HG02759 (cell line): ENCODE data around the gene KRTAP5-7.
"Not testable (repeated sequence)": the region's sequence is repeated elsewhere in the genome, so short reads cannot be mapped to it uniquely, and the experiment has no call there.

Experiments used
- ATAC-seq: cut with Tn5 transposase; IDR thresholded peaks from one replicate; pipeline ENCODE4 v1.9.1; 2021; ENCODE audit warnings: mild to moderate bottlenecking, moderate library complexity; ENCODE audit not compliant: unreplicated experiment

Gene KRTAP5-7, protein sequence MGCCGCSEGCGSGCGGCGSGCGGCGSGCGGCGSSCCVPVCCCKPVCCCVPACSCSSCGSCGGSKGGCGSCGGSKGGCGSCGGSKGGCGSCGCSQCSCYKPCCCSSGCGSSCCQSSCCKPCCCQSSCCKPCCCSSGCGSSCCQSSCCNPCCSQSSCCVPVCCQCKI

DNA sequence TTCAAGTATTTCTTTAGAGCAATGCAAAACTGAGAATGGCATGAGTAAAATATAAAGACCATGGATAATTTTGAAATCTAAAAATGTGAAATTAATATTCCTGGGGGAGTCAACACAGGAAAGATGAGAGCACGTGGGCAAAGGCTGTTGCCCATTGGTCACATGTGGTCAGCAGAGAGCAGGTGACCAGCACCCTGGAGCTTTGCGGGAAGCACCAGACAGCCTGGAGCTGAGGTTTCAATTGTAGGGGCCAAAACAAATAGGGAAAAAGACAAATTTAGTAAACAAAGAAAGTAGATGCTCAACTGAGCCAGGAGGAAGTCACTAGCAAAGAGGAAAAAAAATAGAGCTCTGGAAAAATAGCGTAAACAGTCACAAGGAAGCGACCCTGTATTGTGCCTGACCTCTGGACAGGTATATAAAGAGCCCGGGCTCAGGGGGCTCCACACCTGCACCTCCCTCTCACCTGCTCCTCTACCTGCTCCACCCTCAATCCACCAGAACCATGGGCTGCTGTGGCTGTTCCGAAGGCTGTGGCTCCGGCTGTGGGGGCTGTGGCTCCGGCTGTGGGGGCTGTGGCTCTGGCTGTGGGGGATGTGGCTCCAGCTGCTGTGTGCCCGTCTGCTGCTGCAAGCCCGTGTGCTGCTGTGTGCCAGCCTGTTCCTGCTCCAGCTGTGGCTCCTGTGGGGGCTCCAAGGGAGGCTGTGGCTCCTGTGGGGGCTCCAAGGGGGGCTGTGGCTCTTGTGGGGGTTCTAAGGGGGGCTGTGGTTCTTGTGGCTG, at the start of gene KRTAP5-7:
KRTAP5-7 (plus strand) TSS at position 472 of the 780 bp plus-strand sequence; CDS start at position 506, 34 bp downstream.
- not testable (repeated sequence) for ATAC-seq

DNA sequence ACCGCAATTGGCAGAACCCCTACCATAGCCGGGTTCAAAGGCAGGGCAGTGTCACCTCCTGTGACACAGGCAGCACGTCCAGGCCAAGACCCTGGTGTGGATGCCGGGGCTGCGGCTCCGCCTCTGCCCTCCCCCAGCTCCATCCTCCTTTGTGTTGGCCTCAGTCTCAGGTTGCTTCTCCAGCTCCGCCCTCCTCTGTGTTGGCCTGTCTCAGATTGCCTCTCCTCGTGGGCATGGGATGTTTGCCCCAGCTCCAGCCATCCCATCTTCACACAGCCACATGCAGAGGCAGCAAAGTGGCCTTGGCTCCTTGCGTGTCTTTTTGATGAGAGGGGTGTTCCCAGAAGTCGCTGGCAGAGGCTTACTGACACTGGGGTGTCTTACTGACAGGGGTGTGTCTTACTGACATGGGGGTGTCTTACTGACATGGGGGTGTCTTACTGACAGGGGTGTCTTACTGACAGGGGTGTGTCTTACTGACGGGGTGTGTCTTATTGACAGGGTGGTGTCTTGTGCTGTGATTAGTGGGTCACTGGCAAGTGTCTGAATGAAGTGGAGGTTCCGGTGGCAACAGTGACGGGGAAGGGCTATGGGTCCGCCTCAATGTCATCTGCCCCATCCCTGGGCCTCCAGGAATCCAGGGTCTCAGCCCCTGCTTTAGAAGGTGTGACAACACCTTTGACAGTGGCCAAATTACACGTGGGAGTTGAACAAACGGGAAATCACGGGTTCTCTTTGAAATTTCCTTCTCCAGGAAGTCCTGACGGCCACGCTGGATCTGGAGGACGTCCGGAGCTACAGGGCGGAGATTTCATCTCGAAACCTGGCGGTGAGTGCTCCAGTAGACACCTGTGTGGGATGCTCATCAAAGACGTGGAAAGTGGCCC, 49.2 kb upstream of the KRTAP5-7 start:
- ATAC-seq = no peak

DNA sequence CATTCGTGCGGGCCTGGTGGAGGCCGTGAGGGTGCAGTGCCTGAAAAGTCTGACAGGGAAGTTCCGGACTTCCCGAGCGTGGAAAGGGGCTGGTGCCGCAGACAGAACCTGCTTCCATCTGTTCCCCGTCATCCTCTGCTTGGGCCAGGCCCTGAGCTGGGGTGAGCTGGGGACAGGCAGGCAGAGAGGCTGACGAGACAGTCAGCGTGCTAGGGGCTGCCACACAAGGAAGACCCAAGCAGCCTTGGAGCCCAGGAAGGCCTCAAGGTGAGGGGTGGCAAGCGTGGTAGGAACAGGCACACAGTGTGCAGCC, 48.6 kb upstream of the KRTAP5-7 start:
- no peak for ATAC-seq

DNA sequence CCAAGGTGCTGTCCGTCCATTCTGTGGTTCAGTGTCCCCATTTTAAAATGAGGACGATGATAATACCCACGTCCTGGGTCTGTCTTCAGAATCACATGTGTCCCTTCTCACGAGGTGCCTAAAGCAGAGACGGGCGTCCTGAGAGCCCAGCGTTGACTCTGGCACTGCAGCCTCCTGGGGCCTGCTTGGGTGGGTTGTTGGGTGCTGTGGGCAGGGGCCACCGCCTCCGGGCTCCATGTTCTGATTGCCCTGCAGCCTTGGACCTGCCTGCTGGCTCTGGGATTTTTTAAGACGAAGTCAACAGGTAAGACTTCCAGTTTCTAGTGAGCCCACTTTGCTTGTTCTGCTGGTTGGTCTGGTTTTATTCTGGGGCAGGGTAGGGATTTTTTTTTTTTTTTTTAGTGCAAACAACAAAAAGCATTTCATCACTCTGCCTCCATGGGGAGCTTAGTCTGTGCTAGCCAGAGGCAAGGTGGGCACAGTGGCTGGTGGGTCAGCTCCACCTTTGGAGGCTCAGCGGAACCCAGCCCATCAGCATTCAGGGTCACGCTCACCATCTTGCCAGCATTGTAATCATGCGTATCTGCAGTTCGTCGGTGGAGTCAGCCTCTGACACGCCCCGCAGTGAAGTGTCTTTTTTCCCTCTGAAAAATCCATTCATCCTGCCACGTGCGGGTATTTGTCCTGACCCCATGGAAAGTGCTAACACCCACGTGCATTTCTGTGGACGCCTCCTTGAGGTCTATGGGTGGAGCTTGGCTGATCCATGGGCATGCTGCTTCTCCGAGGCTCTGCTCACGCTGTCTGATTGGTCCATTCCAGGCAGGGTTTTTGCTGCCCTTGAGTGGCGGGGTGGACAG, 45.7 kb upstream of the KRTAP5-7 start:
- no peak for ATAC-seq

DNA sequence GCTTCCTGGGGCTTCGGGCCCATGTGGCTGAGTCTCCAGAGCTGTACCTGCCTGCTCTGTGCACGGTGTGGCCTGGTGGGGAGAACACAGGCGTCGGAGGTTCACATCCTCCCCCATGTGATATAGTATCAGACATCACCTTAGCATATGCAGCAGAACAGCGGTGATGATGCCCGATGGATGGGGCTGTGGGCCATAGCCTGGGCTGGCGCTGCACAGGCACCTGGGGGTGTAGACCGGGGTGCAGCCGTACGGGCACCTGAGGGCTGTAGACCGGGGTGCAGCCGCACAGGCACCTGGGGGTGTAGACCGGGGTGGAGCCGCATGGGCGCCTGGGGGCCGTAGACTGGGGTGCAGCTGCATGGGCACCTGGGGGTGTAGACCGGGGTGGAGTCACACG, 44.9 kb upstream of the KRTAP5-7 start:
- no peak for ATAC-seq

DNA sequence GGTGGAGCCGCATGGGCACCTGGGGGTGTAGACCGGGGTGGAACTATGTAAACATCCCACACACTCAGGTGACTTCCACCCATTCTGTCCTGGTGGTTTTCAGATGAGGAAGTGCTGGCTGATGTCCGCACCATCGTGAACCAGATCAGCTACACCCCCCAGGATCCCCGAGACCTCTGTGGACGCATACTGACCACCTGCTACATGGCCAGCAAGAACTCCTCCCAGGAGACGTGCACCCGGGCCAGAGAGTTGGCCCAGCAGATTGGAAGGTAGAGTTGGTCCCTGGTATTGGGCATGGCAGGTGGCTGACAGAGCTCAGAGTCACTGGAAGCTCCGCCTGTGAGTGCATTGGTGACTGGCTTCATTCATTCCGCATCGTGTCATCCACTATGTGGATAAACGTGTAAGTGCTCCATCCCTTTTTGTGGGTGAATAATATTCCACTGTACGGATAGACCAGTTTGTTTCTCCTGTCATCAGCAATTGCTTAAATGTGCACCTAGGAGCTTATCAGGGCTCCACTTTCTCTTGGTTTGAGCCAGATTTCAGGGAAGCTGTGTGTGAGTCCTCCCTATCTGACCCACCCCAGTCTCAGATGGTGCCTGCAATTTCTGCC, 44.2 kb upstream of the KRTAP5-7 start:
- no peak for ATAC-seq

DNA sequence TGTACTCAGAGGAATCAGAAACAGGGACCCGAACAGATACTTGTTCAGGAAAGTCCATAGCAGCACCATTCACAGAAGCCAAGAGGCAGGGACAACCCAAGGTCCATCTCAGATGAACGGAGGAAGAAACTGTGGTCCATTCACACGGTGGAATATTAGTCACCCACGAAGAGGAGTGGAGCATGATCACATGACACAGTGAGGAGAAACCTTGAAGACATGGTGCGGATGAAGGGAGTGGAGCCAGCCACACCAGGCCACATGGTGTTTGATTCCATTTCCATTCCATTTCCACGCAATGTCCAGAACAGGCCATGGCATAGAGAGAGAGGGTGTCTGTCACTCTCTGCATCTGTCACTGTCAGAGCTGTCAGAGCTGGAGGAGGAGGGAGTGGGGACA, 43.4 kb upstream of the KRTAP5-7 start:
- no peak for ATAC-seq

DNA sequence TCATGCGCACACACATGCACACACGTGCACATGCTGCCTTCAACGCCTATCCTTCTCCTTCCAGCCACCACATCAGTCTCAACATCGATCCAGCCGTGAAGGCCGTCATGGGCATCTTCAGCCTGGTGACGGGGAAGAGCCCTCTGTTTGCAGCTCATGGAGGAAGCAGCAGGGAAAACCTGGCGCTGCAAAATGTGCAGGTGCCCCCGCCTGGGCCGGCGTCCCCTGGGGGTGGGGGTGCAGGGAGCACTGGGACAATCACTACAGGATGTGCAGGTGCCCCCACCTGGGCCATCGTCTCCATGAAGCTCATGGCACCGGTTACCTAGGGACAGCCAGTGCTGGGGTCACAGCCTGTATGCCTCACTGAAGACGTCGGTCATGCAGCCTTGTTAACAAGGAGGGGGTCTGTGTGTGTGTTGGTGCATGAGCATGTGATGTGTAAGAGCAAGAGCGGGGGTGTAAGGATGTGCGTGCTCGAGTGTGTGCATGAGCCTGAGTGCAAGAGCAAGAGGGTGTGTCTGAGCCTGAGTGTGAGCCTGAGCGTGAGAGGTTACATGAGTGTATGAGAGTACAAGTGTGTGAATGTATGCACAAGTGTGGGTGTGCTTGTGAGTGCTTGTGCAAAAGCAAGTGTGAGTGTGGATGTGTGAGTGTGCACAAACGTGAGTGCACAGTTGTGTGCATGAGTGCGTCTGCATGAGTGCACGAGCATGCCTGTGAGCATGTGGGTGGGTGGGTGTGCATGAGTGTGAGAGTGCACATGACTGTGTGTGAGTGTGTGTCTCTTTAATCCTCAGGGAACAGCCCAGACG, 42.6 kb upstream of the KRTAP5-7 start:
- no peak for ATAC-seq

DNA sequence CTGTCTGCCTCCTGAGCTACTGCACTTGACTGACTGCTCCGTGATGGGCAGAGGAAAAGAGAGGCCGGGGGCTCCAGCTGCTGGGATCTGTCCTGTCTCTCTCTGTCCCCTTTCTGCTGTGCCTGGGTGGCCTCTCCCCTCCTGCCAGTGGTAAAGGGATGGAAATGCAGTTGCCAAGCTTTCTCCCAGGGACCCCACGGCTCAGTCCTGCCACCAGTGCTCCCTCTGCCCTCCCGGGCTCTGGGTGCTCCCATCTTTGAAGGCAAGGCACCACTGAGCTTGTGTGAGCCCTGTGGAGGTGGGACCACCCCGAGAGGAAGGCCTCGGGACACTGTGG, 42.0 kb upstream of the KRTAP5-7 start:
- ATAC-seq = no peak

DNA sequence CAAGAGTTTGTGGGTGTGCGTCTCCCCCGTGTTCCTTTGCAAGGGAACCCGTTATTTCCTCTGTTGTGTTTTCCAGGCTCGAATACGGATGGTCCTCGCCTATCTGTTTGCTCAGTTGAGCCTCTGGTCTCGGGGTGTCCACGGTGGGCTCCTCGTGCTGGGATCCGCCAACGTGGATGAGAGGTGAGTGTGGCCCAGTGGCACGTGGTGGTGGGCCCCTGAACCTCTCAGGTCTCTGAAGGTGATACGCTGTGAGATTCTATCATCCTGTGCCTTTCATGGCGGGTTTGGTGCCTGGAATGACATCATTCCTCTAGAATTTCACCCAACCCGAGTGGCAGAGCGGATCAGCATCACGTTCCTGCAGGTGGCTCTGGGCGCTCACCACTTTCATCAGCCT, 41.6 kb upstream of the KRTAP5-7 start:
- ATAC-seq = no peak

DNA sequence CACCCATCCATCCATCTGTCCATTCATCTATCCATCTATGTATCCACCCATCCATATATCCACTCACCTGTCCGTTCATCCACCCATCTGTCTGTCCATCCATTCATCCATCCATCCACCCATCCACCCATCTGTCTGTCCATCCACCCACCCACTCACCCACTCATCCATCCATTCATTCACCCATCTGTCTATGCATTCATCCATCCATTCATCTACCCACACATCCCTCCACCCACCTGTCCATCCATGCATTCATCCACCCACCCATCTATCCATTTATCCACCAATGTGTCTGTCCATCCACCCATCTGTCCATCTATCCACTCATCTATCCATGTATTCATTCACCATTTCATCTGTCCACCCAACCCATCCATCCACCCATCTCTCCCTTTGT, 40.7 kb upstream of the KRTAP5-7 start:
- no peak for ATAC-seq

DNA sequence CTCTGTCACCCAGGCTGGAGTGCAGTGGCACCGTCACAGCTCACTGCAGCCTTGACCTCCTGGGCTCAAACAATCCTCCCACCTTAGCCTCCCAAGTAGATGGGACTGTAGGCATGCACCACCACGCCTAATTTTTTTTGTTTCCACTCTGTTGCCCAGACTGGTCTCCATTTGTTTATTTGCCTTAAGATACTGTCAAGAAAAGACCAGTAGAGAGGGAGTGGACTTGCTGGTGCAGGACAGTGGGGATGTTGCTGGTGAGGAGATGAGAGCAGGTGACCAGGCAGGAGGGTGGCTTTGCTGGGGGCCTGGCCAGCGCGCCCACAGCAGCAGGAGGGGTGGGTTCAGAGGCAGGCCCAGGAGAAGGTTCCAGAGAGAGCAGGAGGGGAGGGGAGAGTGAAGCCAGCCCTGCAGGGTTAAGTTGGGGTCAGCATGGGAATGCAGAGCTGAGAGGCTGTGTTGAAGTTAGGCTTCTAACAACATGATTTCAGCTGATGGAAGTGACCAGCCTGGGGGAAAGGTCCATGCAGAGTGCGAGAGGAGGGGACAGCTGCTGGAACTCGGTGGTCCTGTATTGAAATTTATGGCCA, 38.3 kb upstream of the KRTAP5-7 start:
- no peak for ATAC-seq

DNA sequence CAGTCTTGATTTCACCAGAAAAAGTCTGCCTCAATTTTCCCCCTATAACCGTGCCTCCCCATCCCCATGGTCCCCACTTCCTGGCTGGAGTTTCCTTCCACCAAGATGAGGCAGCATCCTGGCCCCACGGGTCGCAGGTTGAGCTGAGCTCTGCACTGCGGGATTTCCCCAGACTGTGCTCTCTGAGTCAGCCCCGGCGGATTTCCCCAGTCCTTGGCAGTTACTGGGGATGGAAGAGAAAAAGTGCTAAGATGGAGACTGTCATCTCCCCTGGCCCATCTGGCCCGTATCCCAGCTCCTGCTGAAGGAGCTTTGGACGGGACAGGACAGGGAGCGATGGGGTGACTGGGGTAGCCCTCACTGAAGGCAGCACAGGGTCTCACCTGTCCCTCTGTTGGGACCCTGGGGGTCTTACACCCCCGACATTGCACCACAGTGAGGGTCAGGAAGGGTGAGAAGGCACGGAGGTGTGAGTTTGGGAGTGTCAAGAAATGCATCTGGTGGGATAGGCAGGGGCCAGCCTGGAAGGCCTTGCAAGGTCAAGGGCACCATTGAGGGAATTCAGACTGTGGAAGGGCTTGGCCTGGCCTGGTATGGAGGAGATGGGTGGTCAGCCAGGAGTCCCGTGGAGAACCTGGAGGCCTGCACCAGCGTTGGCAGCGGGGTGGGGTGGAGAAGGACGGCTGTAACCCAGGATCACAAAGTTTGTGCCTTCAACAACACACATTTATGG, 37.6 kb upstream of the KRTAP5-7 start:
- ATAC-seq = no peak

DNA sequence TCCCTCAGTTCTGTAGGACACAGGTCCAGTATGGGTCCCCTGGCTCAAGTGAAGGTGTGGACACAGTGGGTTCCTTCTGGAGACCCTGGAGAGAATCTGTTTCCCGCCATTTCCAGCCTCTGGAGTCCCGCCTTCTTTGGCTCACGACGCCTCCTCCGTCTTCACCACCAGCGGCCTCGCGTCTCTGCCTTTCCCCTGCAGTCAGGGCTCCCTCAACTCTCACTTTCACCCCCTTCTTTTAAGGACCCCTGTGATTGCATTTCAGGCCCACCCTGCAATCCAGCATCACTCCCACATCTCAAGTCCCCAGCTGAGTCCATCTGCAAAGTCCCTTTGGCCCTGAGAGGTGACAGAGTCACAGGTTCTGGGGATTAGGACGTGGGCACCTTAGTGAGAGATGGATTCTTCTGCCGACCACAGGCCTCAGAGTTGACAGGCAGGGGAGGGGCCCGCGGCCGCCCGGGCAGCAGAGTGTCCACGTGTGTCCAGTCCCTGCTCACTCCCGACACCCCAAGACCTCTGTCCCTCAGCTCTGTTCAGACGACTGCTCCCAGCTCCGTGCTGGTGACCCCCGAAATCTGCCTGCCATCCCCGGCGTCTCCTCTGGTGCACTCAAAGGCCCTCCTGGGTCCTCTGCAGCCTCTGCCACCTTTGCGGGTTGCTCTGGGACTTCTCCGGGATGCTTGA, 36.9 kb upstream of the KRTAP5-7 start:
- no peak for ATAC-seq

DNA sequence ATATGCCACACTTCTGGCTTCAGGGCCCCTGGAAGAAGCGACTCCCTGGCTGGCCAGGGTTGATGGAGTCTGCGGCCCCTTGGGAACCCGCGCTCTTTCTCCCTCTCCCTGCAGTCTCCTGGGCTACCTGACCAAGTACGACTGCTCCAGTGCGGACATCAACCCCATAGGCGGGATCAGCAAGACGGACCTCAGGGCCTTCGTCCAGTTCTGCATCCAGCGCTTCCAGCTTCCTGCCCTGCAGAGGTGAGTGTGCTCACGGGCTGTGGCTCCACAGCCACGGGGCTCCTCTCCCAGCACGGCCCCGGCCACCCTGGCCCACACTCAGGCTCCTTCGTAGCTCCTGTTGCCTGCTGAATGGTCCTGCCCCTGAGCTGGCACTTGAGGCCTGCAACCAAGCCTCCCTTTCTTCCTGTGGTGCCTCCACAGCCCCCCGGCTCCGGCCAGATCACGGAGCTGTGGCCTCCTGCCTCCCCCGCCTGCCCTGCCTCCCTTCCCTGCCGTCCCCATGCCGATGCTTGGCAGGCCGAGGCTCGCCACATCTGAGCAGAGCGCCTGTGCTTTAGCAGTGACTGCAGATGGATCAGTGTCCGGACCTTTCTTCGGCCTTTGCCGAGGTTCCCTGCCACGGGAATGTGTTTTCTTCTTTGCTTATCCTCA, 36.2 kb upstream of the KRTAP5-7 start:
- ATAC-seq = no peak

DNA sequence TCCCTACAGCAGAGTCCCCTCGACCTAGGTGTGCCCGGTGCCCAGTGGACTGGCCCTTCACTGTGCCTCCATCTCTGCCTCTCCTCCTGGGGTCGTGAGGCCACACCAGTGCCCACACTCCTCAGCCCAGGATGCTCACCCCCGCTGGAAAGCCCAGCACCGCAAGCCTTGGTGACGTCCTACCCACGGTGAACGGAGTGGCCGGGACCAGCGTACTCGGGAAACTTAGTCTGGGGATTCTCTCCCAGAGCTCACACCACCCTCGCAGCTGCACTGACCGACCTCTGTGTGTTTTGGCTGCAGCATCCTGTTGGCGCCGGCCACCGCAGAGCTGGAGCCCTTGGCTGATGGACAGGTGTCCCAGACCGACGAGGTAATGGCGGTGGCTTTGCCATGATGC, 35.5 kb upstream of the KRTAP5-7 start:
- ATAC-seq = no peak

DNA sequence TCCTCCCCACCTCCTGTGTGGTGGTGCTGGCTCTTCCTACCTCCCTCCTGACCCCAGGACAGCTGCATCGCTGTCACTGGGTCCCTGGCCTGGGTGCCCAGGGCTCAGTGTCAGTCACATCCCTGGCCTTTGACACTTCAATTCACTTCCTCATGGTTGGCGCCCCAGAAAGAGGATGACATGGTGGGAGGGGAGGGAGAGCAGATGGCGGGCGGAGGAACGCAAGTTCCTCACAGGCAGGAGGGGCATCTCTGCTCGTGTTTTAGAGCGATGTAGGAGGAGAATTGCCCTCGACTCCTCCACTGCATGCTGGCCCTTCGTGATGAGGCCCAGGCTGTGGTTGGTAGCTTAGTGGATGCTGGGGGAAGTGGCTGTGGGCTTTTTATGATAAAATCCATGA, 35.1 kb upstream of the KRTAP5-7 start:
- ATAC-seq = no peak
